Ovary (tissue), 9 donors: Measurements from ENCODE around the gene WDR81. TPM values are rescaled to one million over a fixed set of nuclear protein-coding genes. Genes with fewer than 3 reads are reported as not detected.
"Not testable (repeated sequence)": the region's sequence is repeated elsewhere in the genome, so short reads cannot be mapped to it uniquely, and the experiment has no call there.

Experiments used
- DNase-seq, 5 donors: peaks; one replicate each; pipeline ENCODE4 v3.0.0-alpha.2; 2019 to 2020
- H3K27ac ChIP-seq, 2 donors: fragments of 200-600 bp; one replicate each; pipeline versions ENCODE4 v1.5.1 to v1.8.0; 2019 to 2022
- H3K27me3 ChIP-seq: fragments of 200-600 bp; one replicate; pipeline ENCODE4 v1.8.0; 2022
- H3K36me3 ChIP-seq: fragments of 200-600 bp; sonication (generic); one replicate; pipeline ENCODE4 v1.5.1; 2019
- H3K4me1 ChIP-seq: one replicate; pipeline ENCODE4 v1.8.1; 2013; ENCODE audit warnings: mild to moderate bottlenecking, moderate library complexity; ENCODE audit not compliant: insufficient read depth
- H3K4me3 ChIP-seq: fragments of 200-600 bp; sonication (generic); one replicate; pipeline ENCODE4 v1.5.1; 2017
- H3K9me3 ChIP-seq, 2 donors: fragments of 200-600 bp in 1 of 2; sonication (generic) in 1 of 2; one replicate each; pipeline versions ENCODE4 v1.5.1 to v1.8.1; 2013 to 2019; ENCODE audit warnings: mild to moderate bottlenecking in 1 of 2, moderate library complexity in 1 of 2
- EP300 ChIP-seq: sonication (generic); formaldehyde crosslinking; IDR thresholded peaks from one replicate; pipeline ENCODE4 v1.6.1; 2017; ENCODE audit warnings: antibody characterized with exemption
- POLR2A ChIP-seq: fragments of 450-650 bp; IDR thresholded peaks from one replicate; pipeline ENCODE4 v1.6.1; 2017; ENCODE audit warnings: antibody characterized with exemption, mild to moderate bottlenecking, moderate library complexity
- WGBS, 3 donors: extraction: QIAGEN DNeasy Blood & Tissue Kit in 1 of 3; methylation state at CpG; one replicate each; pipeline versions ENCODE4 v1.1.5 to v1.1.7; 2013 to 2017; 5-methylcytosine and 5-hydroxymethylcytosine counted together
- intact Hi-C, 4 donors: fragments of 100-400 bp; cut with DNase I; formaldehyde crosslinking; loops; one replicate each; pipeline versions ENCODE4 v1.11.0 to v1.15.1; 2022 to 2023
- polyA plus RNA-seq, 2 donors: library from polyadenylated mRNA; stranded (reverse); fragments of 200-250 nt in 1 of 2; fragments of 350-450 nt in 1 of 2; fragmentation: Illumina TruSeq in 1 of 2; extraction: RNeasy Lipid Tissue Mini Kit (QIAGEN cat#74804) in 1 of 2; gene quantifications; one replicate each; pipeline ENCODE4 v1.2.3, GENCODE V29; 2013 to 2014
- total RNA-seq, 7 donors: library from RNA; depleted of rRNA in 2 of 7; stranded (reverse); fragments of >200 nt in 2 of 7; fragmentation: NEBNext Ultra II Directional in 3 of 7; extraction: Animal tissue kit (Norgen Biotek cat#: 25700) in 3 of 7; gene quantifications; one replicate each; pipeline versions ENCODE4 v1.1.0 to v1.2.4, GENCODE V29; 2016 to 2023
- TF ChIP-seq, protein P1 (sequence below), 3 donors: fragments of 450-650 bp in 2 of 3; fragments of 200-600 bp in 1 of 3; IDR thresholded peaks; one replicate each; pipeline versions ENCODE4 v1.5.1 to v1.8.0; 2016 to 2022; ENCODE audit warnings: antibody characterized with exemption in 3 of 3, mild to moderate bottlenecking in 1 of 3
- donor health status: DM: no; HTN: no; CAD: no; lungs with moderate emphysema.
- donor health status: DM: no; HTN: no; CAD: no.
- donor health status: Bipolar disorder and iron deficiency.
- donor health status: DM: yes; HTN: yes; CAD: no.
- donor health status: DM: no; HTN: no; CAD: no.
- donor health status: DM: yes; HTN: yes; CAD: no.

WDR81 gene
- total and polyA plus RNA-seq, 9 donors, result 1.3 to 59.4 (median 36.2) TPM

DNA sequence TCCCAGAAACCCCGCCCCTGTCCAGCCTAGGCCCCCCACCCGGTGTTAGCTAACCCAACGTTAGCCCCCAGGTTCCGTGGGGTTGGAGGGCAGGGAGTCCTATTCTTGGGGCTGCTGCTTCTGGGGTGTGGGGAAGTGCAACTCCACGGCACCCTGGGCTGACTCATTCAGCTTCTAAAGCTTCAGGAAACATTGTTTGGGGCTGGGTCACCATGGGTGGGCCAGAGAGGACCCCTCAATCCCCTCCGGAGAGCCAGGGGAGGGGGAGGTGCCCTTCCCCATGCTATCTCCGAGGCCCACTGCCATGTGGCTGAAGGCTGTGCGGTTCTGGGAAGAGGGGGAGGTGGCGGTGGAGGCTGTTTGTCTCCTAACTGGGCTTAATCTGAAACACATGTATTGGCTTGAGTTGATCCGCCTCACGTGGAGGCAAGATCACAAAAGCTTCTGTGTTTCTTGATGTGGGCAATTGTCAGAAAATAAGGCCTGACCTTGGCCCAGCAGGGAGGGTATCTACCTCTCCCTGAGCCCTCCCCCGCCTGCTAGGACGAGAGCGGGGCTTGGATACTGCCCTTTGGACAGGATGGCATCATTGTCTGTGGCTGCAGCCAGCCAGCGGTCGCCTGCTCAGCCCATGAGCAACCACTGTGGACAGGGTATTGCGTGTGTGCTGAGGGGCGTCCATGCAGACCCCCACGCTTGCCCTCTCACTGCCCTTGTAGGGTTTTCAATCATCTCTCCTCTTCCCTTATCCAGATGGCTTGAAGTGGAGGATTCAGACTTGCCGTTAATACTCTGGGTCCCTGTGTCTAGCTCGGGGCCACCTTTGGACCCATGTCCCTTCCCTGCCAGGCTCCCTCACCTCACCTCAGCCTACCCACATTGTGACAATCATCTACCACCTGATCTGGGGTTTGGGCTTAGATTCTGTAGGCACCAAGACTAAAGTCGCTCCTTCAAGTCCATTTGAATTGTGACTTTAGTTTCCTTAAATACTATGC lies 38.7 kb downstream of the WDR81 start:
- H3K27ac ChIP-seq, result peak overlapping the region; percentile 82 to 92
- peak overlapping the region; percentile 47 for H3K4me3 ChIP-seq
- H3K36me3 ChIP-seq, result no peaks in the 10 kb centered on the region
- TF ChIP-seq, protein P1, sequence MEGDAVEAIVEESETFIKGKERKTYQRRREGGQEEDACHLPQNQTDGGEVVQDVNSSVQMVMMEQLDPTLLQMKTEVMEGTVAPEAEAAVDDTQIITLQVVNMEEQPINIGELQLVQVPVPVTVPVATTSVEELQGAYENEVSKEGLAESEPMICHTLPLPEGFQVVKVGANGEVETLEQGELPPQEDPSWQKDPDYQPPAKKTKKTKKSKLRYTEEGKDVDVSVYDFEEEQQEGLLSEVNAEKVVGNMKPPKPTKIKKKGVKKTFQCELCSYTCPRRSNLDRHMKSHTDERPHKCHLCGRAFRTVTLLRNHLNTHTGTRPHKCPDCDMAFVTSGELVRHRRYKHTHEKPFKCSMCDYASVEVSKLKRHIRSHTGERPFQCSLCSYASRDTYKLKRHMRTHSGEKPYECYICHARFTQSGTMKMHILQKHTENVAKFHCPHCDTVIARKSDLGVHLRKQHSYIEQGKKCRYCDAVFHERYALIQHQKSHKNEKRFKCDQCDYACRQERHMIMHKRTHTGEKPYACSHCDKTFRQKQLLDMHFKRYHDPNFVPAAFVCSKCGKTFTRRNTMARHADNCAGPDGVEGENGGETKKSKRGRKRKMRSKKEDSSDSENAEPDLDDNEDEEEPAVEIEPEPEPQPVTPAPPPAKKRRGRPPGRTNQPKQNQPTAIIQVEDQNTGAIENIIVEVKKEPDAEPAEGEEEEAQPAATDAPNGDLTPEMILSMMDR (IDR thresholded peaks at IDR 0.05), result no peak
- TF ChIP-seq POLR2A (no peak), EP300 (no peak)
- peak; percentile 77 to 83 (median 80) for DNase-seq
- intact Hi-C loops, result loop anchor here in 2 of 4 donors (5.0 kb wide), 1 partner anchor 36 kb away; no protein-coding TSS in a partner anchor
- peaks cover 16% of the 10 kb centered on the region for H3K4me1 ChIP-seq
- no peaks in the 10 kb centered on the region for H3K9me3 ChIP-seq
- WGBS, 3 donors, result 17 to 24% (median 19%) methylated on average over 22 of the region's 22 CpGs
- H3K27me3 ChIP-seq, result no peaks in the 10 kb centered on the region

DNA sequence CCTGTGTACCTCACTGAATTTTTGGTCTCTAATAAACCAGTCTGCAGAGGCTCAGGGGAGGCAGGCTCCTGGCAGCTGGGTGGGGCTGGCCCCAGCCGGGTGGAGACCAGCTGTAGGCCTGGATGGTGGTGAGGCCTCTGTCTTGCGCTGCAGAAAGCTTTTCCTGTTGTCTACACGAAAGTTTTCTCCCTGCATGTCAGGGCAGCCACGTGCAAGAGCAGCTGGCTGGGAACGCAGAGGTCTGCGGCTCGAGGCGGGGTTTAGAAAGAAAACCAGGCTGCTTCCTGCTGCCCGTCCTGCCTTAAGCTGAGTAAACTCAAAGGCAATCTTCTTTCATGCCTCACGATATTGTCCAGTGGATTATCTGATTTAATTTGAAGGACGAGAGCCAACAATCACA lies 39.8 kb downstream of the WDR81 start:
- H3K4me1 ChIP-seq, result peaks cover 16% of the 10 kb centered on the region
- no peaks in the 10 kb centered on the region for H3K27me3 ChIP-seq
- WGBS, 3 donors, result 1% methylated on average over 11 of the region's 11 CpGs
- peak overlapping the region; percentile 47 for H3K4me3 ChIP-seq
- no peaks in the 10 kb centered on the region for H3K9me3 ChIP-seq
- TF ChIP-seq, protein P1 (IDR thresholded peaks at IDR 0.05), result no peak
- TF ChIP-seq EP300, result no peak
- no peak for TF ChIP-seq POLR2A
- H3K27ac ChIP-seq, result peak overlapping the region; percentile 82 to 92
- intact Hi-C loops, result loop anchor here in 2 of 4 donors (5.0 kb wide), 1 partner anchor 37 kb away; no protein-coding TSS in a partner anchor
- DNase-seq, result peak; percentile 70 to 76 (median 74)
- H3K36me3 ChIP-seq, result no peaks in the 10 kb centered on the region

DNA sequence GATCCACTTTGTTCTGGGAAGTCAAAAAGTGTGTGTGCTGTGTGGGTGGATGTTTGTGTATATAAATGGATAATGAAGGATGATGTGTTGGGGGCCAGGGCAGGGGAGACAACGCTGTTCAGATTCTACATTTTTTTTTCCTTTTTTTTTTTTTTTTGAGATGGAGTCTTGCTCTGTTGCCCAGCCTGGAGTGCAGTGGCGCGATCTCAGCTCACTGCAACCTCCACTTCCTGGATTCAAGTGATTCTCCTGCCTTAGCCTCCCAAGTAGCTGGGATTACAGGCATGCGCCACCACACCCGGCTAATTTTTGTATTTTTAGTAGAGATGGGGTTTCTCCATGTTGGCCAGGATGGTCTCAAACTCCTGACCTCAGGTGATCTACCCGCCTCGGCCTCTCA lies 40.2 kb downstream of the WDR81 start:
- WGBS, 3 donors, result 79 to 84% (median 82%) methylated on average over 7 of the region's 7 CpGs
- intact Hi-C loops, result loop anchor here in 2 of 4 donors (5.0 kb wide), 1 partner anchor 37 kb away; no protein-coding TSS in a partner anchor
- peaks cover 16% of the 10 kb centered on the region for H3K4me1 ChIP-seq
- H3K36me3 ChIP-seq, H3K9me3 ChIP-seq, H3K27me3 ChIP-seq, H3K4me3 ChIP-seq, DNase-seq: not testable (repeated sequence)
- peak overlapping the region in 1 of 2 donors; percentile 92 for H3K27ac ChIP-seq

DNA sequence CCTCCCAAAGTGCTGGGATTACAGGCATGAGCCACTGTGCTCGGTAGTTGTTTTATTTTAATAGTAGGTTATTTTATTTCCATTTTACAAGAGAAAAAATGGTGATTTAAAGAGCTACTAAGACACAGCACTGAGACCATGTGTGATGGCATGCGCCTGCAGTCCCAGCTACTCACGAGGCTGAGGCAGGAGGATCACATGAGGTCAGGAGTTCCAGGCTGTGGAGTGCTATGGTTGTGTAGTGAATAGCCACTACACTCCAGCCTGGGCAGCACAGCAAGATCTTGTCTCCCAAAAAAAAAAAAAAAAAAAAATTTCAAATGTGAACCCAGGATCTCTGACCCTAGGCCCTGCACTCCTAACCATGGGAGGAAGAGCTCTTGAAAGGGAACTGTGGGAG lies 41.1 kb downstream of the WDR81 start:
- peak overlapping the region in 1 of 2 donors; percentile 92 for H3K27ac ChIP-seq
- peaks cover 16% of the 10 kb centered on the region for H3K4me1 ChIP-seq
- 86 to 90% (median 87%) methylated on average over 3 of the region's 3 CpGs for WGBS, 3 donors
- H3K4me3 ChIP-seq, result no peak overlapping the region
- no peaks in the 10 kb centered on the region for H3K36me3 ChIP-seq
- H3K27me3 ChIP-seq, result no peaks in the 10 kb centered on the region
- no peaks in the 10 kb centered on the region for H3K9me3 ChIP-seq
- intact Hi-C loops, result no loop called here
- no peak for DNase-seq
- TF ChIP-seq, protein P1 (IDR thresholded peaks at IDR 0.05), result no peak
- TF ChIP-seq EP300 (no peak), POLR2A (no peak)
